Activated B cell treated with CpG ODN at 0.5 μM for 24 hours (primary cell): ENCODE results near the gene LDLRAD4. TPM values are rescaled to one million over a fixed set of nuclear protein-coding genes. Genes with fewer than 3 reads are reported as not detected.

Experiments
- ATAC-seq: fragments of 200-7000 bp; cut with Tn5 transposase; one replicate; pipeline ENCODE4 v1.10.0; 2021; ENCODE audit warnings: low read depth, mild to moderate bottlenecking, moderate library complexity
- CTCF ChIA-PET: fragments of 350-600 bp; sonication (Branson Sonifier 250); formaldehyde crosslinking; loops from one replicate; lab custom pipeline; 2021; ENCODE audit warnings: antibody characterized with exemption; lab: Charles Lee
- POLR2A ChIA-PET: fragments of 350-600 bp; sonication (Branson Sonifier 250); formaldehyde crosslinking; loops from one replicate; lab custom pipeline; 2021; ENCODE audit warnings: antibody characterized with exemption; lab: Charles Lee
- DNase-seq: peaks from one replicate; pipeline ENCODE4 v3.0.0; 2022
- H3K27ac Mint-ChIP-seq: one replicate; pipeline ENCODE4 v1.8.0; 2020; ENCODE audit warnings: mixed read lengths
- H3K27me3 Mint-ChIP-seq: one replicate; pipeline ENCODE4 v1.8.0; 2021; ENCODE audit warnings: mixed read lengths
- H3K36me3 Mint-ChIP-seq: one replicate; pipeline ENCODE4 v1.8.0; 2021; ENCODE audit warnings: low read depth, mixed read lengths
- H3K4me1 Mint-ChIP-seq: one replicate; pipeline ENCODE4 v1.8.0; 2021; ENCODE audit warnings: mixed read lengths
- H3K4me3 Mint-ChIP-seq: one replicate; pipeline ENCODE4 v1.8.0; 2020; ENCODE audit warnings: mild to moderate bottlenecking, mixed read lengths
- H3K9me3 Mint-ChIP-seq: one replicate; pipeline ENCODE4 v1.8.0; 2020; ENCODE audit warnings: mixed read lengths
- CTCF ChIP-seq: fragments of 200-600 bp; IDR thresholded peaks from one replicate; pipeline ENCODE4 v1.8.0; 2022; ENCODE audit warnings: antibody characterized with exemption, mild to moderate bottlenecking
- intact Hi-C: fragments of 100-400 bp; cut with micrococcal nuclease; formaldehyde crosslinking; loops from one replicate; pipeline ENCODE4 v1.15.1; 2024
- total RNA-seq: library from RNA; stranded (reverse); gene quantifications from 2 replicates; pipeline ENCODE4 v1.2.3, GENCODE V29; 2022

LDLRAD4 gene
- total RNA-seq, 1 donor from 2014 or later: 66.9 TPM

DNA sequence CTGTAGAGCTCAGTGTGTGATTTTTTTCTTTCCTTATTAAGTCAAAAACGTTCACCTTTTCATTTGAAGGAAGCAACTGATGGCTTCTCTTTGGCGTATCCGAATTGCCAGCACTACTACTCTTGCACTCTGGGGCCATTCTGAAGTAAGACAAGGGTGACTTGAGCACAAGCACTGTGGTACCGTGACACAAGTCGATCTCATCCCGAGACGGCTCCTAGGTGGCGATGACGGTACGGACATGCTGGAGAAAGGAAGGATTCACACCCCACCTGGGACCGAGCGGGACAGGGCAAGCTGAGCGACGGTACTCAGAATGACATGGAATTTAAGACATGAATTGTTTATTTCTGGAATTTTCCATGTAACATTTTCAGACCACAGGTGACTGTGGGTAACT lies 36.8 kb upstream of the LDLRAD4 start:
- POLR2A ChIA-PET: interaction anchor here (0.6 kb wide), 1 partner anchor 816 kb away, joined by 7 read pairs; no protein-coding TSS in a partner anchor
- Mint-ChIP-seq H3K4me3 (no peak overlapping the region), H3K9me3 (no peaks in the 10 kb centered on the region), H3K27ac (no peak overlapping the region), H3K36me3 (no peaks in the 10 kb centered on the region), H3K4me1 (no peaks in the 10 kb centered on the region), H3K27me3 (peaks cover 9% of the 10 kb centered on the region)
- ATAC-seq: no peak
- TF ChIP-seq CTCF: no peak
- DNase-seq: no peak
- intact Hi-C loops: no loop called here
- CTCF ChIA-PET: no interaction called here

DNA sequence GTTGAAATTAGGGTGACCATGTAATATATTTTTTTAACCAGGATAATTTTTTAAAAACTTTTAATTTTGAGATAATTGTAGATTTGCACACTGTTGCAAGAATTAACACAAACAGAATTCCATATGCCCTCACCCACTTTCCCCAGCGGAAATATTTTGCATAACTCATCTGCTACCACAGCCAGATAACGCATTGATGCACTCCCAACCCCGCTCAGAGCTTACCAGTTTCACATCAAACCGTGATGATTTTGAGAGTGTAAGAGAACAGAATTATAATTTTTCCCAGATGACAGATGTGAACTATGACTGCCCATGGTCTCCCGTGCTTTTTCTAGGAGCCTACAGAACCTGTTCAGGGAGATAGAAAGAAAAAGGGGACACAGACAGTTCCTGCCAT lies 35.2 kb upstream of the LDLRAD4 start:
- H3K27ac Mint-ChIP-seq: no peak overlapping the region
- H3K4me1 Mint-ChIP-seq: no peaks in the 10 kb centered on the region
- no peak for TF ChIP-seq CTCF
- DNase-seq (no peak), ATAC-seq (no peak)
- no peaks in the 10 kb centered on the region for H3K36me3 Mint-ChIP-seq
- H3K9me3 Mint-ChIP-seq: no peaks in the 10 kb centered on the region
- ChIA-PET CTCF (no interaction called here), POLR2A (no interaction called here)
- H3K27me3 Mint-ChIP-seq: peaks cover 14% of the 10 kb centered on the region
- intact Hi-C loops: no loop called here
- no peak overlapping the region for H3K4me3 Mint-ChIP-seq

DNA sequence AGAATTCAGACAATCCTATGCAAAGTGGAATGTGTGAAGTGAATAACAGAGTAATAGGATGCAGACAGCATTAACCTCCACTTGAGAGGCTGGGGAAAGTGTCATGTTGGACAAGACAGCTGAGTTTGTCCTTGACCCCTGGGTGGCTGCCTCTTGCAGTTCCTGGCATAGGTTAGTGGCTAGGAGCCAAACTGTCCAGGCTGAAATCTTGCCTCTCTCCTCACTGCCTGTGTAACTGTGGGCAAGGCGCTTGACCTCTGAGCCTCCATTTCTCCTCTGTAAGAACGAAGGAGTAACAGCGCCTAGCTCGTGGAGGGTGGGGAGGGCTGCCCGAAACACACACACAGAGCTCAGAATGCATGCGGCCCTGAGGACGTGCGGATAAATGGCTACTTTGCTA lies 34.8 kb upstream of the LDLRAD4 start:
- POLR2A ChIA-PET: no interaction called here
- intact Hi-C loops: no loop called here
- ATAC-seq: no peak

DNA sequence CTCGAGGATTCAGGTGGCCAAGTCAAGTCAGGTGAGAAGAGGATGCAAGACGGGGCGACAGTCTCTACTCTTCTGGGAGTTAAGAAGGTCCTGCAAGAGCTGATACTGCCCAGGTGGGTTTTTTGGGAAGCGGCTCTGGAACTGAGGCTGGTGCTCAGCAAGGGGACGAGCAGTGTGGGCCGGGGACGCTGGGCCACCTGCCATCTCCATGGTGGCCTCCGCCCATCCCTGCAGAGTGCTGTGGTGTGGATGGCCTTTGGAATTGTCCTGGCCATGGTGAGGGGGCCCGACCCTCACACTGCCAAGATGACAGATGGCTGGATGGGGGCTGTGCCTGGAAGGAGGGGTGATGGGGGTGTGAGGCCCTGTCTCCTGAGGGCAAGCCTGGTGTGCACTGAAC lies 34.2 kb upstream of the LDLRAD4 start:
- DNase-seq (no peak), ATAC-seq (no peak)
- H3K9me3 Mint-ChIP-seq: no peaks in the 10 kb centered on the region
- TF ChIP-seq CTCF: no peak
- H3K4me3 Mint-ChIP-seq: no peak overlapping the region
- no peaks in the 10 kb centered on the region for H3K36me3 Mint-ChIP-seq
- peaks cover 14% of the 10 kb centered on the region for H3K27me3 Mint-ChIP-seq
- H3K4me1 Mint-ChIP-seq: no peaks in the 10 kb centered on the region
- H3K27ac Mint-ChIP-seq: no peak overlapping the region
- POLR2A ChIA-PET: no interaction called here
- CTCF ChIA-PET: no interaction called here
- intact Hi-C loops: no loop called here

More for the DNA sequence above, 34.8 kb upstream of the LDLRAD4 start:
- TF ChIP-seq CTCF: no peak
- Mint-ChIP-seq H3K27me3 (peaks cover 14% of the 10 kb centered on the region), H3K27ac (no peak overlapping the region), H3K9me3 (no peaks in the 10 kb centered on the region), H3K4me1 (no peaks in the 10 kb centered on the region), H3K36me3 (no peaks in the 10 kb centered on the region), H3K4me3 (no peak overlapping the region)
- no peak for DNase-seq
- CTCF ChIA-PET: no interaction called here

DNA sequence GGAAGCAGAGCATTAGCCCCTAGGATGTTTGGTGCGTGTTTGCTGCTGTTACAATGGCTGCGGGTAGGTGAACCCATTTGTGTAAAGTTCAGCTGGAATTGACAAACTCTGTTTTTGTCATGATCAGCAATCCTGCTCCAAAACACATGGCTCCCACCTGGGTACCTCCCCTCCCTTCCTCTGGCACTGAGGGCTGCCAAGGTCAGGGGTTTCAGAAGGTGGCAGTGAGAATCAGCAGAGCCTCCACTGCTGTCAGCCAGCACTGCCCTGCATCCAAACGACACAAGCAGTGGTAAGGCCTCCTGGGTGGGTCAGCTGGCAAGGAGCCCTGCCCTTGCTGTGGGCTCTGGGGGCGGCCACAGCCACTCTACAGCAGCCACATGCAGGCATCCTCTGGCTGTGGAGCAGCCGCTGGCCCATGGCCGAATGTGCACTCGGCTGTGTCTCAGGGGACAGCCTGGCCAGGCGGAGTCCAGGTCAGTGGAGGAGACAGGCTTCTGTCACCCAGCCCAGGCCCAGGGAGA lies 32.8 kb upstream of the LDLRAD4 start:
- no peak overlapping the region for H3K27ac Mint-ChIP-seq
- no peak overlapping the region for H3K4me3 Mint-ChIP-seq
- intact Hi-C loops: no loop called here
- DNase-seq (no peak), ATAC-seq (no peak)
- no peaks in the 10 kb centered on the region for H3K4me1 Mint-ChIP-seq
- no peaks in the 10 kb centered on the region for H3K36me3 Mint-ChIP-seq
- peaks cover 14% of the 10 kb centered on the region for H3K27me3 Mint-ChIP-seq
- no peak for TF ChIP-seq CTCF
- ChIA-PET POLR2A (no interaction called here), CTCF (interaction anchor here (0.6 kb wide), 1 partner anchor 14 kb away, joined by 3 read pairs; no protein-coding TSS in a partner anchor)
- H3K9me3 Mint-ChIP-seq: no peaks in the 10 kb centered on the region
